GM10266 (cell line): ENCODE measurements around the gene CAMK1D.

ENCODE experiments used
- DNase-seq: peaks from one replicate; pipeline ENCODE4 v3.0.0; 2012; ENCODE audit errors: extremely low spot score
- TF ChIP-seq, protein P1 (sequence below): IDR thresholded peaks from 2 replicates; pipeline ENCODE4 v1.5.1; 2012; ENCODE audit warnings: mild to moderate bottlenecking, low read depth; ENCODE audit not compliant: control insufficient read depth, insufficient read depth; ENCODE audit errors: missing control alignments

CAMK1D gene

DNA sequence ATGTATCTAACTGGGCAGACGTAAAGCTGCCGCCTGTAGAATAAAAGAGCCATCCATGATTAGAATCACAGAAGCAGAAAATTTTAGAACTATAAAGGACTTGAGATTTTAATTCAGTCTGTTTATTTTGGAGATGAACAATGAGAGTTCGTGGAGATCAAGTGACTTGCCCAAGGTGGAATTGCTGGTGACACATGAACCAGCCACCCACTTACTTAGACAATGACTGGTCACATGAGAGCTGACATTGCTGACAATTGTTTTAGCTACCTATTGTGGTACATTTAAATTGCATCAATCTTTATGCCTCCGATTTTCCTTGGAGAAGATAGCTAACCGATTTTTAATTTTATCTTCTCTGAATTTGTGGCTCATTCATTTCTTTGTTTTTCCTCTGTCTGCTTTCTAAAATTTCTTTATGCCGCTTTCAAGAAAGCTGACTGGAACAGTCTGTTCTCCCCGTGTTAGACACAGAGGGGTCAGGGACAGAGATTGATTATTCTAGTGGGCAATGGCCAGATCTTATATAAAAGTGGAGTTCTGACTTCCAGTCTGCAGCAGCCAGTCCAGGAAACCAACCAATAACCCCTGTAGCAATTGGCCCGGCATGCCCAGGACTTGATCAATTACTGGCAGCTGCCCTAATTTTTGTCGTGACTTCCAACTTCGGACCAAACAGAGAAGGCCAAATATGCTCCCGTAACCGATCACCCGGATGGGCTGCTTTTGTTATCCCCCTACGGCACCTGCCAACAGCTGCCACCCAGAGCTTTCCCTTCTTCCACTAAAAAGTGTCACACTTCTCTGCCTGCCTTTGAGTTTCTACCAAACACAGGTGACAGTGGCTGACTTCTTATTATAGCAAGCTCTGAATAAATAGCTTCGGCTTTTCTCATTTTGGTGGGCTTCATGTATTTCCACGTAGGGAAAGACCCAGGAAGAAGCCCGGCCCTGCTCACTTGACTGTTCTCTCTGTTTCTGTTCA lies 241.6 kb downstream of the CAMK1D start:
- DNase-seq, result no peak

DNA sequence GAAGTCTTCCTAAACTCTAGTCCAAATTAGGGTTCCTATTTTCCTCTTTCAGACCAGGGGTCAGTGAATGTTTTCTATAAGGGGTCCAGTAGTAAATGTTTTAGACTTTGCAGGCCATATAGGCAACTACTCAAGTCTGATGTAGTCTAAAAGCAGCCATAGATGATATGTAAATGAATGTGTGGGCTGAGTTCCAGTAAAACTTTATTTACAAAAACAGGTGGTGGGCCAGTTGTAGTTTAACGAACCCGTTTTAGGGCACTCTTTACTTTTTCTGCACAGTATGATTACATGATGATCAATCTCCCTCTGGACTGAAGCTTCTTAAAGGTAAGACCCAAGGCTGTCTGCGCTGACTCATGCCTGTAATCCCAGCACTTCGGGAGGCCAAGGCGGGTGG lies 243.6 kb downstream of the CAMK1D start:
- TF ChIP-seq, protein P1, sequence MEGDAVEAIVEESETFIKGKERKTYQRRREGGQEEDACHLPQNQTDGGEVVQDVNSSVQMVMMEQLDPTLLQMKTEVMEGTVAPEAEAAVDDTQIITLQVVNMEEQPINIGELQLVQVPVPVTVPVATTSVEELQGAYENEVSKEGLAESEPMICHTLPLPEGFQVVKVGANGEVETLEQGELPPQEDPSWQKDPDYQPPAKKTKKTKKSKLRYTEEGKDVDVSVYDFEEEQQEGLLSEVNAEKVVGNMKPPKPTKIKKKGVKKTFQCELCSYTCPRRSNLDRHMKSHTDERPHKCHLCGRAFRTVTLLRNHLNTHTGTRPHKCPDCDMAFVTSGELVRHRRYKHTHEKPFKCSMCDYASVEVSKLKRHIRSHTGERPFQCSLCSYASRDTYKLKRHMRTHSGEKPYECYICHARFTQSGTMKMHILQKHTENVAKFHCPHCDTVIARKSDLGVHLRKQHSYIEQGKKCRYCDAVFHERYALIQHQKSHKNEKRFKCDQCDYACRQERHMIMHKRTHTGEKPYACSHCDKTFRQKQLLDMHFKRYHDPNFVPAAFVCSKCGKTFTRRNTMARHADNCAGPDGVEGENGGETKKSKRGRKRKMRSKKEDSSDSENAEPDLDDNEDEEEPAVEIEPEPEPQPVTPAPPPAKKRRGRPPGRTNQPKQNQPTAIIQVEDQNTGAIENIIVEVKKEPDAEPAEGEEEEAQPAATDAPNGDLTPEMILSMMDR, result no peak
- DNase-seq, result no peak

More for the DNA sequence above, 241.6 kb downstream of the CAMK1D start:
- TF ChIP-seq, protein P1, result no peak

DNA sequence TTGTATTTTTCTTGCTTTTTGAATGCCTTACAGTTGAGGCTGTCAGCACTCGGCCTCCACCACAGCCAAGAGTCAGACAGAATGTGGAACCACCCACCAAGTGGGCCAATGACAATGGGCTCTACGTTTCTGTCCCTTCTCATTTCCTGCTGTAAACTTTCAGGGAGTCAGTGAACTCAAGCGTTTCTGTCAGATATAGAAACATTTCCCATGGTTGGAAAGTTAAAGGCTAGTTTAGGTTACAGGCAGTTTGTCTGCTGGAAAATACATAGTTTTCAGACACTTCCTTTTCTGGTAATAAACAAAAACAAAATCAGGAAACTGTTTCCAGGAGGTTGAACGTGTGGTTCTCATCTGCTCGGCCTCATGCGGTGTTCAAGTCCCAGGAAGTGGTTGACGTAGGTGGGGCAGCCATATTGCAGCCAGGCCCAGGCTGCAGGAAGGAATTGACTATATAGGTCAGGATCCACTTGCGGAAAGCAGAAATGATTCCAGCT lies 245.1 kb downstream of the CAMK1D start:
- no peak for DNase-seq
- TF ChIP-seq, protein P1, result no peak

DNA sequence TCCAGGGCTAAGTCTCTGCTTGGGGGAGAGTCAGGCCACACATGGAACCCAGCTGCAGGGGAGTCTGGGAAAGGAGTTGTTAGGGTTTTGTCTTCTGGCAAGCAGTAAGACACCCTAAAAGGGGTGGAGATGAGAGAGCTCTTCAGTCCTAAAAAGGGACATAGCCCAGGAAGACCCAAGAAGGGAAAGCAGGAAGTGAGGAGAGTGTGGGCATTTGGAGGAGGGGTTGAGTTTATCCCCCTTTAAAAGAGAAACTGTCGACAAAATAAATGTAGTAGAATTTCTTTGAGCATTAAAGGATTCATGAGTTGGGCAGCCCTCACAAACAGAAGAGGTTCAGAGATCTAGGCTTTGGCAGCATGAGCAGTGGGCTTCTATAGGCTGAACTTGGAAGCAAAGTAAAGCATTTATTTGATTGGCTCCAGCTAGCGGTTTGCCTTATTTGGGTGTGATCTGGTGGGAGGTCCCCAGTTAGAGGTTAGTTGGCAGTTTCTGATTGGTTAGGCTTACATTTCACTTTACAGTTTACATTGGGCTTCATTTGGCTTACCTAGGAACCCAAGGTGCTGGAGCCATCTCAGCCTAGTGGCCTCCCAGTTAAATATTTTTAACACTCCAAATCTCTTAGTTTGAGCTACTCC lies 246.7 kb downstream of the CAMK1D start:
- TF ChIP-seq, protein P1, result no peak
- DNase-seq, result no peak

DNA sequence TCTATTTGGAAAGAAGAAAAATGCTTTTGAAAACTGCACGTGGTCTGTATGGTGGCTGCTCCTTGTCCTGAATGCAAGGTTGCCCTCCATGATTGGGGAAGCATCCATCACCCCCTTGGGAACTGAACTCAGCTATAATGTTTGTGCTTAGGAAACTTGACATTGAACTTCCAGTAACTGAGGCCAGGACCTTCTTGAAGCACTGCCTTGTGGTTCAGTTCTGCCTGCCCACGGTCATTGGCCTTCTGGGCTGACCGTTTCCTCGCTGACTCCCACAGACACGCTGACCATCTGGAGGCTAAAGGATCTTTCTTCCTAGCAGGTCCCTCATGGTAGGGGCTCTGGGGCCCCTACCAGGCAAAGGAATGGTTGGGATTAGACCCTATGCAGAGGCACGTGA lies 247.8 kb downstream of the CAMK1D start:
- no peak for DNase-seq
- TF ChIP-seq, protein P1, result no peak

DNA sequence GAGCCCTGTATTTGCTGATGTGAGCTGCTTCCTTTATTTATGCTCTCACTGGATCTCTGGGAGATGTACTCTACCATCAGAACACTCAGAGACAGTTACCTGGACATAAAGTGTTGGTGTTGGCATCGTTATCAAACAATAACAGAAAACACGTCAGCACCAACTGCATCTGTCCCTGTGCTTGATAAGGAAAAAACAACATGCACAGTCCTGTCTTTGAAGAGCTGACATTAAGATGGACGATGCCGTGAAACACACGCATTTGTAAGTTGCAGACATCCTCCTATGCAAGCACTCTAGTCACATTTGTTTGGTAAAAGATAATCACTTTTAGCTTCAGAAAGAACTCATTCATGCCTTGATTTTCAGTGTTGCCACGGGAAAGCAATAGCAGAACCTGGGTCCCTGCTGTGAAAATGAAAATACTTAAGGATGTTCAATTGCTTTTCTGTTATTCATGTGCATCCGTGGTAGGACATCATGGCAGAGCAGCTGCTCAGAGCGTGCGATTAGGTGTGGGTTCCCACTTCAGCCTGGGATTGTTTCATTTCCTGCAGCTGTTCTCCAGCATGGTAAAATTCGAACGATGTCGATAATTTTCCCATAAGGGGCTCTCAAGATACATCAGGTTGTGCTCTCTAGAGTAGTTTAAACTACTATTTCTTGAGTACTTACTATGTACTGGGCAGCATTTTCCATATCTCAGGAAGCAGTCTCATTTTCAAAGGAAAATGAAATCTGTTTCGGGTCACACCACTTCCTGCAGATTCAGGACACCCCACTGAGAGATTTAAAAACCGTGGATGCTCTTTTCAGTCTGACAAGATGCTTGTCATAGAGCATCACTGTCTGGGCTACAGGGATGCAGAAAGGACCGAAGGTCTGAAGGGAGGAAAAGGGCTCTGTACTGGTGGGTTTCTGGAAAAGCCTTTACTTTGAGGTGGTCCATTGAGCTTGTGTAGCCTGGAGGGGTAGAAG lies 248.7 kb downstream of the CAMK1D start:
- no peak for DNase-seq
- TF ChIP-seq, protein P1, result no peak
